A549 (cell line): Measurements from ENCODE around the gene RAD51B. TPM values are rescaled to one million over a fixed set of nuclear protein-coding genes. Genes with fewer than 3 reads are reported as not detected.

Source experiments
- ATAC-seq, 2 experiments: fragments of 200-7000 bp in 1 of 2; fragments of >200 bp in 1 of 2; cut with Nextera tagmentation in 1 of 2; cut with Tn5 transposase in 1 of 2; 3 replicates each; pipeline versions ENCODE4 v1.8.0 to v1.9.1; 2018 to 2020; ENCODE audit warnings: mild to moderate bottlenecking in 1 of 2, moderate library complexity in 1 of 2
- CTCF ChIA-PET: fragments of 300-600 bp; sonication (Branson Sonifier 250); formaldehyde crosslinking; extraction: SDS; loops from one replicate; lab custom pipeline; 2021; ENCODE audit warnings: antibody characterized with exemption, inconsistent platforms; lab: Yijun Ruan, JAX
- POLR2A ChIA-PET: fragments of 350-600 bp; formaldehyde crosslinking; extraction: SDS; loops from one replicate; lab custom pipeline; 2021; ENCODE audit warnings: antibody characterized with exemption, inconsistent platforms; lab: Yijun Ruan, JAX
- DNase-seq, 2 experiments: peaks; one replicate each; pipeline versions ENCODE4 v3.0.0 to v3.0.0-alpha.2; 2011 to 2016; ENCODE audit warnings: low read depth in 1 of 2, low spot score in 1 of 2
- FAIRE-seq: peaks from 2 replicates; lab custom pipeline; 2011; peaks lifted over from hg19 to GRCh38; lab: Jason Lieb, UNC
- H3K27ac ChIP-seq, 2 experiments: fragments of >200 bp; sonication (Bioruptor Twin); formaldehyde crosslinking; 3 replicates each; pipeline ENCODE4 v1.5.1; 2016 to 2017
- H3K4me1 ChIP-seq: fragments of >200 bp; sonication (Bioruptor Twin); formaldehyde crosslinking; 3 replicates; pipeline ENCODE4 v1.6.1; 2016
- H3K4me2 ChIP-seq: fragments of >200 bp; sonication (Bioruptor Twin); formaldehyde crosslinking; 3 replicates; pipeline ENCODE4 v1.6.1; 2016
- H3K4me3 ChIP-seq: fragments of >200 bp; sonication (Bioruptor Twin); formaldehyde crosslinking; 3 replicates; pipeline ENCODE4 v1.5.1; 2016
- H3K9me3 ChIP-seq: fragments of >200 bp; sonication (Bioruptor Twin); formaldehyde crosslinking; 3 replicates; pipeline ENCODE4 v1.6.1; 2016
- BHLHE40 ChIP-seq: IDR thresholded peaks from 2 replicates; pipeline ENCODE4 v1.6.1; 2012; ENCODE audit warnings: low read depth, low read length, inconsistent platforms
- CBX2 ChIP-seq: fragments of 200-600 bp; sonication (generic); IDR thresholded peaks from 2 replicates; pipeline ENCODE4 v1.6.1; 2016; ENCODE audit warnings: low read depth, mild to moderate bottlenecking, borderline replicate concordance
- CBX8 ChIP-seq: fragments of 200-600 bp; sonication (generic); IDR thresholded peaks from 2 replicates; pipeline ENCODE4 v1.6.1; 2016
- CHD4 ChIP-seq: fragments of 200-600 bp; sonication (generic); IDR thresholded peaks from 2 replicates; pipeline ENCODE4 v1.6.1; 2016; ENCODE audit warnings: antibody characterized with exemption, mild to moderate bottlenecking, borderline replicate concordance
- E2F6 ChIP-seq: IDR thresholded peaks from 2 replicates; pipeline ENCODE4 v1.6.1; 2012; ENCODE audit warnings: low read depth, borderline replicate concordance
- EHMT2 ChIP-seq: fragments of 200-600 bp; sonication (generic); IDR thresholded peaks from 2 replicates; pipeline ENCODE4 v1.6.1; 2016; ENCODE audit warnings: antibody characterized with exemption, low read depth, mild to moderate bottlenecking, moderate library complexity
- FOSL2 ChIP-seq, 2 experiments: fragments of 450-650 bp in 1 of 2; fragments of >200 bp in 1 of 2; sonication (Bioruptor Twin) in 1 of 2; formaldehyde crosslinking; IDR thresholded peaks; 2 replicates each; pipeline versions ENCODE4 v1.5.0 to v1.6.1; 2016 to 2020; ENCODE audit warnings: mild to moderate bottlenecking in 1 of 2, moderate library complexity in 1 of 2
- FOXS1 ChIP-seq: fragments of 250-450 bp; sonication (Bioruptor Pico); IDR thresholded peaks from 2 replicates; pipeline ENCODE4 v1.5.0; 2020; ENCODE audit warnings: mild to moderate bottlenecking, moderate library complexity
- GATA3 ChIP-seq: IDR thresholded peaks from 2 replicates; pipeline ENCODE4 v1.6.1; 2012; ENCODE audit warnings: borderline replicate concordance
- HES2 ChIP-seq: fragments of >200 bp; sonication (Bioruptor Twin); formaldehyde crosslinking; IDR thresholded peaks from 2 replicates; pipeline ENCODE4 v1.6.1; 2016
- HOXA7 ChIP-seq: fragments of 250-450 bp; sonication (Bioruptor Pico); IDR thresholded peaks from 2 replicates; pipeline ENCODE4 v1.5.0; 2020; ENCODE audit warnings: mild to moderate bottlenecking, moderate library complexity
- HOXB5 ChIP-seq: fragments of 250-450 bp; sonication (Bioruptor Pico); IDR thresholded peaks from 2 replicates; pipeline ENCODE4 v1.5.0; 2020; ENCODE audit warnings: mild to moderate bottlenecking, moderate library complexity
- JUN ChIP-seq, 2 experiments: fragments of >200 bp; sonication (Bioruptor Twin); formaldehyde crosslinking; IDR thresholded peaks; 2 replicates in 1 of 2; 3 replicates in 1 of 2; pipeline ENCODE4 v1.6.1; 2016 to 2017
- JUNB ChIP-seq: fragments of >200 bp; sonication (Bioruptor Twin); formaldehyde crosslinking; IDR thresholded peaks from 2 replicates; pipeline ENCODE4 v1.6.1; 2016
- KDM1A ChIP-seq: fragments of 200-600 bp; sonication (generic); IDR thresholded peaks from 2 replicates; pipeline ENCODE4 v1.6.1; 2016; ENCODE audit warnings: low read depth, mild to moderate bottlenecking
- MYC ChIP-seq: IDR thresholded peaks from 2 replicates; pipeline ENCODE4 v1.6.1; 2012; ENCODE audit warnings: mild to moderate bottlenecking, inconsistent platforms, low read length, improper control_type of control experiment, borderline replicate concordance
- PBX3 ChIP-seq: IDR thresholded peaks from 2 replicates; pipeline ENCODE4 v1.6.1; 2012
- PHF8 ChIP-seq: fragments of 200-600 bp; sonication (generic); IDR thresholded peaks from 2 replicates; pipeline ENCODE4 v1.6.1; 2016; ENCODE audit warnings: low read depth, mild to moderate bottlenecking, antibody characterized with exemption, moderate library complexity, borderline replicate concordance
- RAD21 ChIP-seq, 2 experiments: fragments of >200 bp in 1 of 2; sonication (Bioruptor Twin) in 1 of 2; formaldehyde crosslinking in 1 of 2; IDR thresholded peaks in 1 of 2; conservative IDR thresholded peaks in 1 of 2; 2 replicates in 1 of 2; 3 replicates in 1 of 2; pipeline ENCODE4 v1.6.1; 2012 to 2018; ENCODE audit warnings: inconsistent platforms in 1 of 2
- RARB ChIP-seq: fragments of 250-450 bp; sonication (Bioruptor Pico); IDR thresholded peaks from 2 replicates; pipeline ENCODE4 v1.8.0; 2021; ENCODE audit warnings: mild to moderate bottlenecking, moderate library complexity
- RCOR1 ChIP-seq: fragments of 150-350 bp; IDR thresholded peaks from 2 replicates; pipeline ENCODE4 v1.6.1; 2014; ENCODE audit warnings: antibody characterized with exemption, low read length, low read depth
- RFX5 ChIP-seq: fragments of 450-650 bp; IDR thresholded peaks from 2 replicates; pipeline ENCODE4 v1.7.1; 2014; ENCODE audit warnings: antibody characterized with exemption, mild to moderate bottlenecking, moderate library complexity
- SREBF2 ChIP-seq: fragments of 450-650 bp; IDR thresholded peaks from 2 replicates; pipeline ENCODE4 v1.6.1; 2014; ENCODE audit warnings: mild to moderate bottlenecking, moderate library complexity
- ZFP36 ChIP-seq: fragments of 450-650 bp; IDR thresholded peaks from 2 replicates; pipeline ENCODE4 v1.6.1; 2014; ENCODE audit warnings: borderline replicate concordance; ENCODE audit not compliant: partially characterized antibody
- ZSCAN20 ChIP-seq: fragments of 250-450 bp; sonication (Bioruptor Pico); IDR thresholded peaks from 2 replicates; pipeline ENCODE4 v1.8.0; 2022; ENCODE audit warnings: mild to moderate bottlenecking, moderate library complexity
- WGBS: methylation state at CpG from one replicate; pipeline ENCODE4 v1.1.6; 2017; ENCODE audit errors: missing lambda C conversion rate; 5-methylcytosine and 5-hydroxymethylcytosine counted together
- polyA plus RNA-seq, 4 experiments: library from polyadenylated mRNA; depleted of rRNA in 3 of 4; stranded (reverse); fragments of >200 nt; fragmentation: RNase III in 1 of 4; extraction: RNeasy Plus Mini Kit Qiagen cat#74134 plus additional on column Dnase treatment in 1 of 4; gene quantifications; 2 replicates in 3 of 4; 3 replicates in 1 of 4; pipeline ENCODE4 v1.2.3, GENCODE V29; 2011 to 2017

Gene RAD51B
- polyA plus RNA-seq, 2 of the 4 experiments (the other 2 are of a cell fraction): 7.2 to 10.8 TPM

- 95% methylated on average over 1 of the region's 1 CpG for WGBS
- no peak for FAIRE-seq
- peak overlapping the region; percentile 11 to 71; a peak in 4 of 6 replicates for H3K27ac ChIP-seq
- CTCF ChIA-PET: no interaction called here
- peaks cover 41% of the 10 kb centered on the region for H3K4me1 ChIP-seq
- no peak overlapping the region for H3K4me3 ChIP-seq
- H3K4me2 ChIP-seq: no peak overlapping the region
- H3K9me3 ChIP-seq: no peaks in the 10 kb centered on the region
- POLR2A ChIA-PET: no interaction called here
- no peak for DNase-seq
- ATAC-seq: no peak
- no peak for TF ChIP-seq RFX5
- TF ChIP-seq HES2: no peak
- TF ChIP-seq CHD4: no peak
- no peak for TF ChIP-seq RARB
- no peak for TF ChIP-seq RCOR1
- TF ChIP-seq ZFP36: no peak
- TF ChIP-seq HOXB5 (CRISPR knock-in tag): no peak
These were observed 588.2 kb downstream of the RAD51B start for GRCh38 chr14:68407825-68408224.

GRCh38 chr14:68408680-68409079 lies 589.1 kb downstream of the RAD51B start:
- Histone ChIP-seq H3K27ac (peak overlapping the region in 1 of 2 experiments; percentile 27; a peak in 1 of 6 replicates), H3K4me1 (peaks cover 44% of the 10 kb centered on the region), H3K4me2 (no peak overlapping the region), H3K9me3 (no peaks in the 10 kb centered on the region), H3K4me3 (no peak overlapping the region)
- DNase-seq (peak in 1 of 2 experiments; percentile 35), FAIRE-seq (no peak)
- ChIA-PET POLR2A (no interaction called here), CTCF (interaction anchor here (0.8 kb wide), 1 partner anchor 475 kb away, joined by 4 read pairs; no protein-coding TSS in a partner anchor)
- WGBS: 94% methylated on average over 4 of the region's 4 CpGs
- peak; percentile 21 to 41; a peak in 2 of 5 replicates for TF ChIP-seq RAD21 (conservative IDR thresholded peaks at IDR 0.05 in 1 of 2, IDR thresholded peaks at IDR 0.05 in 1 of 2)
- TF ChIP-seq E2F6: no peak
- TF ChIP-seq, all 56 proteins: peak for 1
- no peak for ATAC-seq

DNA sequence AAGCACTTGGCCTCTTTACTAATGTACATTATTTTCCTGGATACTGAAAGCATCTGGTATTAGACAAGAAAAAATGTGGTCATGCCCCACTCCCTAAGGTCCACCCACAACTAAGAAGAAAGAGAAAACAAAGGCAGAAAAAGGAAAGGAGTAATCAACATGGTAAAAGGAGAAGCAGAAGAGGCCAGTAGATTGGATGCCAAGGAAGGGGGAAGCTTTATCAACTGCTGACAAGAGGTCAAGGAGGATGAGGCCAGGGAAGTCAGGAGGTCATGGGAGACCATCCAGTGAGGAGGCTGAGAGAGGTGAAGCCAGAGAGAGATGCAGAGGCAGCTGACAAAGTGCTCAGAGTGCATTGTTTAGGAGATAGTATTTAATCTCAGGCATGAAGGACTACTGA lies 589.8 kb downstream of the RAD51B start:
- FAIRE-seq (no peak), DNase-seq (no peak), ATAC-seq (no peak)
- Histone ChIP-seq H3K4me1 (peaks cover 44% of the 10 kb centered on the region), H3K4me3 (no peak overlapping the region), H3K9me3 (no peaks in the 10 kb centered on the region), H3K27ac (peak overlapping the region; percentile 2 to 78; a peak in 4 of 6 replicates), H3K4me2 (no peak overlapping the region)
- TF ChIP-seq CBX8 (no peak), KDM1A (no peak), ZSCAN20 (no peak)
- CTCF ChIA-PET: interaction anchor here (0.8 kb wide), 1 partner anchor 475 kb away, joined by 4 read pairs; no protein-coding TSS in a partner anchor
- POLR2A ChIA-PET: no interaction called here

- TF ChIP-seq FOXS1 (CRISPR knock-in tag) (no peak), ZFP36 (no peak), GATA3 (peak; percentile 50; the same call in 1 of the 2 replicates), HOXB5 (CRISPR knock-in tag) (no peak), CBX2 (no peak), CBX8 (no peak), PHF8 (no peak), FOSL2 (IDR thresholded peaks at IDR 0.05) (no peak), FOSL2 (CRISPR knock-in tag; IDR thresholded peaks at IDR 0.05) (peak; percentile 56), BHLHE40 (no peak), SREBF2 (no peak), EHMT2 (no peak), ZSCAN20 (no peak), JUN (IDR thresholded peaks at IDR 0.05) (no peak), MYC (no peak), RFX5 (no peak), PBX3 (no peak), HOXA7 (no peak), JUNB (peak; percentile 56; the same call in 1 of the 2 replicates)
- H3K4me2 ChIP-seq: peak overlapping the region; percentile 50
- CTCF ChIA-PET: interaction anchor here (0.7 to 2.4 kb wide), 3 partner anchors 10 to 164 kb away, joined by 3 to 6 read pairs (median 3); no protein-coding TSS in a partner anchor
- DNase-seq (peak; percentile 8 to 77), FAIRE-seq (peak; percentile 54), ATAC-seq (peak in 1 of 2 experiments; percentile 78; a peak in 3 of 6 replicates)
- no peaks in the 10 kb centered on the region for H3K9me3 ChIP-seq
- no peak overlapping the region for H3K4me3 ChIP-seq
- POLR2A ChIA-PET: interaction anchor here (0.5 to 1.2 kb wide), 4 partner anchors 46 to 380 kb away, joined by 3 read pairs; partner anchors contain the start of gene ZFP36L1
- peaks cover 49% of the 10 kb centered on the region for H3K4me1 ChIP-seq
- 12% methylated on average over 4 of the region's 4 CpGs for WGBS
- peak overlapping the region; percentile 68 to 78 for H3K27ac ChIP-seq
These were observed 593.2 kb downstream of the RAD51B start for GRCh38 chr14:68412505-68413465.
